ENCODE measurements around the gene ESRRA. TPM values are rescaled to one million over a fixed set of nuclear protein-coding genes. Genes with fewer than 3 reads are reported as not detected.

ESRRA gene
- total and polyA plus RNA-seq, 9 of the 15 experiments (the other 6 are each of a cell fraction or from before 2014, with no cell fraction given), result 0.27 to 89.7 (median 23.7) TPM

DNA sequence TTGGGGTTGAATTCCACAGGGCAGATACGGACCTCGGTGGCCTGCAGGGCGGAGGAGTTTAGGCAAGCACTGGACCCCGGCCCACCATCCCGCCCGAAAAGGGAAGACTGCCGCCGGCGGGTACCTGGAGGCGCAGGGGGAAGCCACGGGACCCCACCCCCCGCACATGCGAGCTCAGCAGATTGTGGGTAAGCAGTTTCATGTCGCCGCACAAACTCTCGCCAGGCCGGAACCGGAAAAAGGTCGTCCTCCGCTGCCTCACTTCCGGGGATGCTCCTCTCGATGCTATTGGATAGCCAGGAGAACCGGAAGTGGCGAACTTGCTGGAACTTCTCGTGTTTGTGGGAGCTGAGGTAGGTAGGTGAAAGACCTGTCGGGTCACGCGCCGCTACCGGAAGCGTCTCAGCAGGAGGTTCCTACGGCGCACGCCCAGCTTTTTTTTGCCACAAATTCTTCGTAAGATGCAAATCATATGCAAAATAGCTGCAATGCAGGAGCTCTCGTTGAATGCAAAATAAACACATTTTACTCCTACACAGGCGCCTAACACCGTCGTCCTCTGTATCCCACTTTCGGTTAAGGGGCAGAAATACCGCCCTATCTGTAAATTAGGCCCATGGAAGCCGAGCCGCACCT lies 12.1 kb downstream of the ESRRA start, which contains the start of gene TRMT112 (continued):
- TF ChIP-seq SPI1 (IDR thresholded peaks at IDR 0.05; ENCODE audit: borderline replicate concordance, low read depth, low read length) (0 out of 2 replicates have a peak, but pooled peaks have one; percentile 53), POLR2A (conservative IDR thresholded peaks at IDR 0.05) (peak; percentile 94), ZNF253 (CRISPR knock-in tag; conservative IDR thresholded peaks at IDR 0.05) (no peak), PHF20 (IDR thresholded peaks at IDR 0.05; ENCODE audit: partially characterized antibody) (peak; percentile 76), BCOR (IDR thresholded peaks at IDR 0.05) (peak; percentile 3; the same call in 1 of the 2 replicates), CEBPB (tag; IDR thresholded peaks at IDR 0.05) (no peak), ZMIZ1 (IDR thresholded peaks at IDR 0.05; ENCODE audit: low read depth in 2 of 2, low read length in 2 of 2) (no peak), CREB1 (IDR thresholded peaks at IDR 0.05) (peak; percentile 71), CREB1 (CRISPR knock-in tag; IDR thresholded peaks at IDR 0.05) (no peak; the same call in 1 of the 2 replicates), ZNF197 (CRISPR knock-in tag; IDR thresholded peaks at IDR 0.05; ENCODE audit: low read depth) (no peak), TOE1 (IDR thresholded peaks at IDR 0.05; ENCODE audit: borderline replicate concordance) (peak; percentile 77; the same call in 1 of the 2 replicates), TOE1 (CRISPR knock-in tag; IDR thresholded peaks at IDR 0.05; ENCODE audit: borderline replicate concordance, low read depth) (peak; percentile 67; the same call in 1 of the 2 replicates), JUN (IDR thresholded peaks at IDR 0.05; ENCODE audit: borderline replicate concordance, low read depth, low read length) (peak; percentile 39; the same call in 1 of the 2 replicates), JUN (CRISPR knock-in tag; IDR thresholded peaks at IDR 0.05; ENCODE audit: borderline replicate concordance) (no peak), PHF8 (IDR thresholded peaks at IDR 0.05; ENCODE audit: borderline replicate concordance, low read length) (peak; percentile 81), ELF2 (CRISPR knock-in tag; IDR thresholded peaks at IDR 0.05) (peak; percentile 8), CBFA2T3 (IDR thresholded peaks at IDR 0.05) (no peak), CBX3 (IDR thresholded peaks at IDR 0.05; ENCODE audit: borderline replicate concordance in 1 of 2, low read length in 2 of 2) (no peak)
- TF ChIP-seq, protein P1, sequence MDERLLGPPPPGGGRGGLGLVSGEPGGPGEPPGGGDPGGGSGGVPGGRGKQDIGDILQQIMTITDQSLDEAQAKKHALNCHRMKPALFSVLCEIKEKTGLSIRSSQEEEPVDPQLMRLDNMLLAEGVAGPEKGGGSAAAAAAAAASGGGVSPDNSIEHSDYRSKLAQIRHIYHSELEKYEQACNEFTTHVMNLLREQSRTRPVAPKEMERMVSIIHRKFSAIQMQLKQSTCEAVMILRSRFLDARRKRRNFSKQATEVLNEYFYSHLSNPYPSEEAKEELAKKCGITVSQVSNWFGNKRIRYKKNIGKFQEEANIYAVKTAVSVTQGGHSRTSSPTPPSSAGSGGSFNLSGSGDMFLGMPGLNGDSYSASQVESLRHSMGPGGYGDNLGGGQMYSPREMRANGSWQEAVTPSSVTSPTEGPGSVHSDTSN (CRISPR knock-in tag; IDR thresholded peaks at IDR 0.05; ENCODE audit: low read depth), result no peak
- TF ChIP-seq, protein P1 (tag; conservative IDR thresholded peaks at IDR 0.05; ENCODE audit: low read depth), result no peak
- TF ChIP-seq, protein P2, sequence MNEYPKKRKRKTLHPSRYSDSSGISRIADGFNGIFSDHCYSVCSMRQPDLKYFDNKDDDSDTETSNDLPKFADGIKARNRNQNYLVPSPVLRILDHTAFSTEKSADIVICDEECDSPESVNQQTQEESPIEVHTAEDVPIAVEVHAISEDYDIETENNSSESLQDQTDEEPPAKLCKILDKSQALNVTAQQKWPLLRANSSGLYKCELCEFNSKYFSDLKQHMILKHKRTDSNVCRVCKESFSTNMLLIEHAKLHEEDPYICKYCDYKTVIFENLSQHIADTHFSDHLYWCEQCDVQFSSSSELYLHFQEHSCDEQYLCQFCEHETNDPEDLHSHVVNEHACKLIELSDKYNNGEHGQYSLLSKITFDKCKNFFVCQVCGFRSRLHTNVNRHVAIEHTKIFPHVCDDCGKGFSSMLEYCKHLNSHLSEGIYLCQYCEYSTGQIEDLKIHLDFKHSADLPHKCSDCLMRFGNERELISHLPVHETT (CRISPR knock-in tag; conservative IDR thresholded peaks at IDR 0.05 in 1 of 2, IDR thresholded peaks at IDR 0.05 in 1 of 2), result peak in 1 of 2 experiments; percentile 17; a peak in 1 of 4 replicates
